K562 (cell line): ENCODE measurements around the gene VENTX. TPM values are rescaled to one million over a fixed set of nuclear protein-coding genes. Genes with fewer than 3 reads are reported as not detected.

ENCODE experiments used
- ATAC-seq: fragments of 200-7000 bp; cut with Tn5 transposase; 3 replicates; pipeline ENCODE4 v1.9.1; 2020; ENCODE audit warnings: moderate library complexity
- BruUV-seq: library from RNA; stranded (reverse); fragments of 400-500 nt; replicated peaks from 2 replicates; lab custom pipeline; 2021; lab: Mats Ljungman, UMichigan
- CTCF ChIA-PET: fragments of 300-600 bp; formaldehyde crosslinking; extraction: SDS; loops from one replicate; lab custom pipeline; 2021; ENCODE audit warnings: low intra/inter-chr PET ratio; lab: Yijun Ruan, JAX
- POLR2A ChIA-PET: fragments of 300-600, 350-650 bp; sonication (Branson Sonifier 250); formaldehyde crosslinking; extraction: SDS; loops from one replicate; lab custom pipeline; 2021; ENCODE audit warnings: antibody characterized with exemption, inconsistent platforms; lab: Yijun Ruan, JAX
- DNase-seq, 4 experiments: peaks; one replicate each; pipeline versions ENCODE4 v3.0.0 to v3.0.0-alpha.2; 2011 to 2018; ENCODE audit warnings: low spot score in 3 of 4, mixed read lengths in 3 of 4; ENCODE audit errors: extremely low read depth in 1 of 4
- FAIRE-seq: peaks from 2 replicates; lab custom pipeline; 2011; peaks lifted over from hg19 to GRCh38; lab: Jason Lieb, UNC
- H2AFZ ChIP-seq: 2 replicates; pipeline ENCODE4 v1.6.0; 2011; ENCODE audit warnings: low read depth, low read length, control low read depth, inconsistent platforms
- H3K27ac ChIP-seq: fragments of 200-600 bp; 3 replicates; pipeline ENCODE4 v1.8.0; 2011; ENCODE audit warnings: low read depth, mild to moderate bottlenecking, control low read depth, inconsistent platforms, low read length, moderate library complexity, mixed read lengths; ENCODE audit errors: extremely low read depth
- H3K27me3 ChIP-seq, 2 experiments: fragments of 300-600 bp in 1 of 2; 2 replicates in 1 of 2; 3 replicates in 1 of 2; pipeline versions ENCODE4 v1.6.0 to v1.8.0; 2011; ENCODE audit warnings: inconsistent platforms in 2 of 2, low read length in 2 of 2, mild to moderate bottlenecking in 1 of 2, mixed read lengths in 1 of 2, moderate library complexity in 1 of 2; ENCODE audit not compliant: control insufficient read depth in 2 of 2, insufficient read depth in 2 of 2
- H3K36me3 ChIP-seq: fragments of 300-600 bp; 3 replicates; pipeline ENCODE4 v1.8.0; 2011; ENCODE audit warnings: mild to moderate bottlenecking, low read length, inconsistent platforms; ENCODE audit not compliant: control insufficient read depth, insufficient read depth
- H3K4me1 ChIP-seq, 2 experiments: fragments of 200-600 bp in 1 of 2; replicated peaks in 1 of 2; 2 replicates in 1 of 2; 3 replicates in 1 of 2; pipeline versions ENCODE4 v1.5.1 to v1.8.0; 2011; ENCODE audit warnings: inconsistent platforms in 2 of 2, low read length in 2 of 2, mild to moderate bottlenecking in 1 of 2, mixed read lengths in 1 of 2, moderate library complexity in 1 of 2; ENCODE audit not compliant: control insufficient read depth in 2 of 2, insufficient read depth in 2 of 2
- H3K4me2 ChIP-seq: 2 replicates; pipeline ENCODE4 v1.6.1; 2011; ENCODE audit warnings: low read length, control low read depth, inconsistent platforms, mixed read lengths; ENCODE audit not compliant: insufficient read depth
- H3K4me3 ChIP-seq: fragments of 200-600 bp; sonication (generic), shearing (Covaris generic); 2 replicates; pipeline ENCODE4 v1.5.1; 2016; ENCODE audit warnings: control low read depth, inconsistent platforms
- H3K79me2 ChIP-seq: fragments of 200-600 bp; 3 replicates; pipeline ENCODE4 v1.8.0; 2011; ENCODE audit warnings: low read length, inconsistent platforms; ENCODE audit not compliant: control insufficient read depth, insufficient read depth
- H3K9ac ChIP-seq, 2 experiments: 2 replicates each; pipeline versions ENCODE4 v1.6.0 to v1.6.1; 2011; ENCODE audit warnings: low read depth in 2 of 2, low read length in 2 of 2, control low read depth in 1 of 2, inconsistent platforms in 1 of 2, mild to moderate bottlenecking in 1 of 2, mixed read lengths in 1 of 2; ENCODE audit not compliant: insufficient read depth in 1 of 2
- H3K9me1 ChIP-seq: one replicate; pipeline ENCODE4 v1.6.0; 2011; ENCODE audit warnings: inconsistent platforms, mild to moderate bottlenecking, low read length, moderate library complexity; ENCODE audit not compliant: control insufficient read depth, insufficient read depth
- H3K9me3 ChIP-seq: replicated peaks from 2 replicates; pipeline ENCODE4 v1.5.1; 2011; ENCODE audit warnings: low read depth, low read length, inconsistent platforms; ENCODE audit not compliant: control insufficient read depth, insufficient read depth
- H4K20me1 ChIP-seq: replicated peaks from 2 replicates; pipeline ENCODE4 v1.6.1; 2011; ENCODE audit warnings: low read length, inconsistent platforms, mixed read lengths; ENCODE audit not compliant: control insufficient read depth, insufficient read depth
- CREB3 ChIP-seq: fragments of 450-650 bp; conservative IDR thresholded peaks from 2 replicates; pipeline ENCODE4 v1.6.1; 2016; ENCODE audit warnings: missing genetic modification characterization, low read depth, mild to moderate bottlenecking, missing compliant biosample characterization, moderate library complexity
- EWSR1 ChIP-seq: fragments of 450-650 bp; IDR thresholded peaks from 2 replicates; pipeline ENCODE4 v1.6.1; 2018; ENCODE audit warnings: borderline replicate concordance, mild to moderate bottlenecking, low read depth, moderate library complexity; ENCODE audit not compliant: partially characterized antibody
- FOXJ2 ChIP-seq: fragments of 200-800 bp; sonication (Bioruptor generic); IDR thresholded peaks from 2 replicates; pipeline ENCODE4 v1.6.1; 2016; ENCODE audit warnings: missing genetic modification characterization, missing compliant biosample characterization
- HSF4 ChIP-seq: fragments of 250-450 bp; sonication (Bioruptor Pico); IDR thresholded peaks from 2 replicates; pipeline ENCODE4 v2.1.2; 2022; ENCODE audit warnings: mild to moderate bottlenecking, moderate library complexity, borderline replicate concordance
- MEF2D ChIP-seq: conservative IDR thresholded peaks from 2 replicates; pipeline ENCODE4 v1.6.1; 2016; ENCODE audit warnings: low read depth, missing genetic modification characterization, missing compliant biosample characterization
- PCBP2 ChIP-seq: fragments of 200-400 bp; formaldehyde crosslinking; IDR thresholded peaks from 2 replicates; pipeline ENCODE4 v1.6.1; 2018; ENCODE audit warnings: low read length, low read depth, mild to moderate bottlenecking, moderate library complexity; ENCODE audit not compliant: poor library complexity, severe bottlenecking
- PHB ChIP-seq: fragments of 250-450 bp; sonication (Bioruptor Pico); IDR thresholded peaks from 2 replicates; pipeline ENCODE4 v1.5.0; 2021
- RBM39 ChIP-seq: fragments of 200-400 bp; formaldehyde crosslinking; optimal IDR thresholded peaks from 2 replicates; pipeline ENCODE3; 2018; ENCODE audit warnings: low read depth, low read length
- SRSF9 ChIP-seq: fragments of 200-400 bp; formaldehyde crosslinking; IDR thresholded peaks from 2 replicates; pipeline ENCODE4 v1.6.1; 2017; ENCODE audit warnings: low read depth, low read length, borderline replicate concordance
- THRAP3 ChIP-seq: fragments of 450-650 bp; IDR thresholded peaks from 2 replicates; pipeline ENCODE4 v1.6.1; 2016; ENCODE audit warnings: mild to moderate bottlenecking, inconsistent platforms, borderline replicate concordance
- UBTF ChIP-seq, 2 experiments: IDR thresholded peaks; 2 replicates each; pipeline ENCODE4 v1.6.1; 2012; ENCODE audit warnings: improper control_type of control experiment in 2 of 2, low read depth in 2 of 2, low read length in 2 of 2, borderline replicate concordance in 1 of 2
- ZNF23 ChIP-seq: fragments of 250-450 bp; sonication (Bioruptor Pico); IDR thresholded peaks from 2 replicates; pipeline ENCODE4 v1.4.0; 2020; ENCODE audit warnings: mild to moderate bottlenecking
- ZNF668 ChIP-seq: fragments of 250-450 bp; sonication (Bioruptor Pico); IDR thresholded peaks from 2 replicates; pipeline ENCODE4 v1.8.0; 2022; ENCODE audit warnings: mild to moderate bottlenecking, inconsistent platforms
- WGBS: fragments of 100-300 bp; shearing (Covaris generic); methylation state at CpG from one replicate; pipeline ENCODE4 v1.1.6; 2016; ENCODE audit warnings: low coverage, mixed read lengths; ENCODE audit not compliant: insufficient coverage; ENCODE audit errors: missing lambda C conversion rate; 5-methylcytosine and 5-hydroxymethylcytosine counted together
- in situ Hi-C: fragments of 300-500 bp; cut with MboI; formaldehyde crosslinking; loops from 4 replicates; pipeline ENCODE4 v1.15.0; 2018; ENCODE audit warnings: inconsistent platforms, mixed read lengths
- intact Hi-C: fragments of 100-400 bp; cut with micrococcal nuclease; formaldehyde crosslinking; loops from 2 replicates; pipeline ENCODE4 v1.14.2; 2022
- polyA plus RNA-seq, 8 experiments: library from polyadenylated mRNA; depleted of rRNA in 4 of 8; stranded (reverse) in 5 of 8; unstranded in 3 of 8; fragments of >200 nt; fragmentation: Nextera tagmentation in 2 of 8; fragmentation: Illumina TruSeq in 1 of 8; extraction: Ambion mirVana in 2 of 8; extraction: Trizol in 1 of 8; gene quantifications; 2 replicates each; pipeline versions ENCODE4 v1.2.1 to v1.2.3, GENCODE V29; 2011 to 2014; ENCODE audit warnings: inconsistent platforms in 1 of 8, missing spikeins in 1 of 8
- total RNA-seq, 7 experiments: library from RNA; depleted of rRNA in 6 of 7; stranded (reverse); fragments of >200 nt in 6 of 7; fragmentation: Illumina TruSeq in 2 of 7; extraction: Trizol in 2 of 7; gene quantifications; 2 replicates each; pipeline versions ENCODE4 v1.2.1 to v1.2.3, GENCODE V29; 2011 to 2021; ENCODE audit warnings: low replicate concordance in 1 of 7
- TF ChIP-seq, protein P1 (sequence below): fragments of 450-650 bp; formaldehyde crosslinking; conservative IDR thresholded peaks from 2 replicates; pipeline ENCODE4 v1.4.0; 2022; ENCODE audit warnings: mild to moderate bottlenecking, missing genetic modification characterization

Gene VENTX
- total and polyA plus RNA-seq, 9 of the 15 experiments (the other 6 are each of a cell fraction or from before 2014, with no cell fraction given) = 0.07 to 0.70 (median 0.20) TPM; not detected in 1

- DNase-seq = no peak
- Histone ChIP-seq H3K4me1 (peaks cover 0 to 73% of the 10 kb centered on the region in 2 experiments; a peak in 2 of 5 replicates), H3K9ac (no peak overlapping the region), H3K9me1 (no peaks in the 10 kb centered on the region), H2AFZ (no peak overlapping the region), H3K27me3 (peaks cover 16 to 76% of the 10 kb centered on the region in 2 experiments; a peak in 3 of 5 replicates), H3K9me3 (no peaks in the 10 kb centered on the region; the same call in 1 of the 2 replicates), H3K79me2 (no peaks in the 10 kb centered on the region), H3K27ac (no peak overlapping the region), H3K4me3 (no peak overlapping the region), H3K36me3 (no peaks in the 10 kb centered on the region), H4K20me1 (no peaks in the 10 kb centered on the region), H3K4me2 (no peak overlapping the region)
- no peak for ATAC-seq
- TF ChIP-seq EWSR1 (no peak), ZNF23 (CRISPR knock-in tag) (no peak), RBM39 (no peak), FOXJ2 (no peak), ZNF668 (CRISPR knock-in tag) (no peak), PCBP2 (no peak), PHB (CRISPR knock-in tag) (no peak), UBTF (IDR thresholded peaks at IDR 0.05; ENCODE audit: borderline replicate concordance in 1 of 2, low read depth in 2 of 2, low read length in 2 of 2) (no peak), HSF4 (CRISPR knock-in tag) (no peak), THRAP3 (no peak), SRSF9 (no peak), MEF2D (tag) (no peak), CREB3 (tag) (no peak)
- TF ChIP-seq, protein P1, sequence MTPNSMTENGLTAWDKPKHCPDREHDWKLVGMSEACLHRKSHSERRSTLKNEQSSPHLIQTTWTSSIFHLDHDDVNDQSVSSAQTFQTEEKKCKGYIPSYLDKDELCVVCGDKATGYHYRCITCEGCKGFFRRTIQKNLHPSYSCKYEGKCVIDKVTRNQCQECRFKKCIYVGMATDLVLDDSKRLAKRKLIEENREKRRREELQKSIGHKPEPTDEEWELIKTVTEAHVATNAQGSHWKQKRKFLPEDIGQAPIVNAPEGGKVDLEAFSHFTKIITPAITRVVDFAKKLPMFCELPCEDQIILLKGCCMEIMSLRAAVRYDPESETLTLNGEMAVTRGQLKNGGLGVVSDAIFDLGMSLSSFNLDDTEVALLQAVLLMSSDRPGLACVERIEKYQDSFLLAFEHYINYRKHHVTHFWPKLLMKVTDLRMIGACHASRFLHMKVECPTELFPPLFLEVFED = no peak
- in situ Hi-C loops (no loop called here), intact Hi-C loops (no loop called here)
- no peak for FAIRE-seq
- WGBS = 24% methylated on average over 24 of the region's 31 CpGs
- CTCF ChIA-PET = no interaction called here
- no TSS peak for BruUV-seq
- POLR2A ChIA-PET = no interaction called here
Measured at GRCh38 chr10:133203652-133204195, 33.9 kb upstream of the VENTX start.
